ENCODE measurements around the gene TNP2. TPM values are rescaled to one million over a fixed set of nuclear protein-coding genes. Genes with fewer than 3 reads are reported as not detected.

TNP2 gene
- total RNA-seq, 1 experiment from 2014 or later, result not detected

DNA sequence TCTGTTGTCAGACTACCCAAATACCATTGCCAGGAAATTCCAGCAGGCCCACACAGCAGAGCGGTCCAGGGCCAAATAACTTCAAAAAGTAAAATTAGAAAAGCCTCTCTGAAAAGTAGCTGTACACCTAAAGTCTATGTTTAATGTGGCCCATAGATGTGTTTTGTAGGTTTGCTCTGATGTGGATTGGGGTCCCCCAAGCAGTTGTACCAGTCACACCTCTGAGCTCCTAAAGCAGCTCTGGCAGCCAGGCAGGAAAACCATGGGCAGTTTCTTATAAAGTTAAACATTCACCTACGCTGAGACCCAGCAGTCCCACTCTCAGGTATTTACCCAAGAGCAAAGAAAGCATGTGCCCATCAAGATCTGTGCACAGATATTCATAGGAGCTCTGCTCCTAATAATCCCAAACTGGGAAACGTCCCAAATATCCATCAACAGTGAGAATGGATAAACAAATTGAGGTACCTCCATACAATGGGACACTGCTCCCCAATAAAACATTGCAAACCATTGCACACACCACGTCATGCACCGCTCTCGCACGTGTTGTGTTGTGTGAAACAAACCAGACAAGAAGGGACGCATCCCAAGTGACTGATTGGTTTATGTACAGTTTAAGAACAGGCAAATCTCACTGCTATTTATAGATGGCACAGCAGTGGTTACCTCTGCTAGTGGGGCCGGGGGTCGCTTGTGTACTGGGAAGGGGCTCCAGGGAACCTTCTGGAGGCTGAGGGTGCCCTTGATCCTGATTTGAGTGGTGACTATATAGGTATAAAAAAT lies 27.8 kb upstream of the TNP2 start:
- Histone ChIP-seq H3K4me1 (ENCODE audit: control insufficient read depth in 1 of 2, insufficient read depth in 2 of 2, low read length in 2 of 2) (no peaks in the 10 kb centered on the region), H3K9me3 (ENCODE audit: control insufficient read depth in 1 of 2, insufficient read depth in 1 of 2, low read depth in 1 of 2, low read length in 2 of 2) (no peaks in the 10 kb centered on the region), H3K4me2 (ENCODE audit: low read length) (no peak overlapping the region), H3K9me2 (ENCODE audit: insufficient read depth) (no peaks in the 10 kb centered on the region), H2AFZ (ENCODE audit: low read depth, low read length, poor library complexity, severe bottlenecking) (no peak overlapping the region), H3K27me3 (ENCODE audit: insufficient read depth, low read length) (no peaks in the 10 kb centered on the region), H3K36me3 (ENCODE audit: control insufficient read depth in 1 of 2, insufficient read depth in 2 of 2, low read length in 2 of 2) (no peaks in the 10 kb centered on the region), H3K27ac (ENCODE audit: low read depth, low read length) (no peak overlapping the region), H3K79me2 (ENCODE audit: insufficient read depth, low read length) (no peaks in the 10 kb centered on the region), H3K4me3 (replicated peaks in 1 of 2; ENCODE audit: low read depth in 1 of 2, low read length in 2 of 2) (no peak overlapping the region), H3K9ac (ENCODE audit: low read length) (no peak overlapping the region), H4K20me1 (ENCODE audit: insufficient read depth) (no peaks in the 10 kb centered on the region)
- TF ChIP-seq POLR2AphosphoS5 (IDR thresholded peaks at IDR 0.05; ENCODE audit: low read depth, low read length) (no peak), EZH2 (IDR thresholded peaks at IDR 0.05) (no peak), EZH2phosphoT487 (IDR thresholded peaks at IDR 0.05; ENCODE audit: borderline replicate concordance) (no peak), EGR1 (IDR thresholded peaks at IDR 0.05; ENCODE audit: low read depth) (no peak), FOSL1 (IDR thresholded peaks at IDR 0.05; ENCODE audit: low read depth) (no peak), TCF7L2 (IDR thresholded peaks at IDR 0.05; ENCODE audit: borderline replicate concordance, extremely low read depth, insufficient read depth, insufficient read length) (no peak), ELF1 (IDR thresholded peaks at IDR 0.05; ENCODE audit: borderline replicate concordance, low read depth) (no peak), CEBPB (IDR thresholded peaks at IDR 0.05; ENCODE audit: low read depth) (no peak)
- TF ChIP-seq, protein P1, sequence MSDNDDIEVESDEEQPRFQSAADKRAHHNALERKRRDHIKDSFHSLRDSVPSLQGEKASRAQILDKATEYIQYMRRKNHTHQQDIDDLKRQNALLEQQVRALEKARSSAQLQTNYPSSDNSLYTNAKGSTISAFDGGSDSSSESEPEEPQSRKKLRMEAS (IDR thresholded peaks at IDR 0.05), result no peak
- TF ChIP-seq, protein P2, sequence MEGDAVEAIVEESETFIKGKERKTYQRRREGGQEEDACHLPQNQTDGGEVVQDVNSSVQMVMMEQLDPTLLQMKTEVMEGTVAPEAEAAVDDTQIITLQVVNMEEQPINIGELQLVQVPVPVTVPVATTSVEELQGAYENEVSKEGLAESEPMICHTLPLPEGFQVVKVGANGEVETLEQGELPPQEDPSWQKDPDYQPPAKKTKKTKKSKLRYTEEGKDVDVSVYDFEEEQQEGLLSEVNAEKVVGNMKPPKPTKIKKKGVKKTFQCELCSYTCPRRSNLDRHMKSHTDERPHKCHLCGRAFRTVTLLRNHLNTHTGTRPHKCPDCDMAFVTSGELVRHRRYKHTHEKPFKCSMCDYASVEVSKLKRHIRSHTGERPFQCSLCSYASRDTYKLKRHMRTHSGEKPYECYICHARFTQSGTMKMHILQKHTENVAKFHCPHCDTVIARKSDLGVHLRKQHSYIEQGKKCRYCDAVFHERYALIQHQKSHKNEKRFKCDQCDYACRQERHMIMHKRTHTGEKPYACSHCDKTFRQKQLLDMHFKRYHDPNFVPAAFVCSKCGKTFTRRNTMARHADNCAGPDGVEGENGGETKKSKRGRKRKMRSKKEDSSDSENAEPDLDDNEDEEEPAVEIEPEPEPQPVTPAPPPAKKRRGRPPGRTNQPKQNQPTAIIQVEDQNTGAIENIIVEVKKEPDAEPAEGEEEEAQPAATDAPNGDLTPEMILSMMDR (IDR thresholded peaks at IDR 0.05 in 2 of 3, conservative IDR thresholded peaks at IDR 0.05 in 1 of 3; ENCODE audit: borderline replicate concordance in 1 of 3, insufficient read depth in 1 of 3, low read depth in 2 of 3, low read length in 2 of 3), result no peak
- RAD21 ChIA-PET (ENCODE audit: low non-redundant PET in 1 of 2, low total read pairs in 2 of 2, uncharacterized antibody in 2 of 2, unreplicated experiment in 2 of 2), result no interaction called here
- intact Hi-C loops (cut with micrococcal nuclease), result no loop called here
- POLR2A ChIA-PET, result no interaction called here
- DNase-seq (ENCODE audit: low read depth, low spot score), result no peak
- ATAC-seq, result no peak
- BruUV-seq (replicated peaks), result no TSS peak
- CTCF ChIA-PET, result interaction anchor here (0.9 to 1.0 kb wide), 2 partner anchors 41 to 326 kb away, joined by 3 to 4 read pairs; partner anchors contain the start of gene SOCS1
